ENCODE measurements around the gene IL33. TPM values are rescaled to one million over a fixed set of nuclear protein-coding genes. Genes with fewer than 3 reads are reported as not detected.

IL33 gene
- total RNA-seq, 1 experiment from 2014 or later: not detected

GRCh38 chr9:6186691-6187090, 28.9 kb upstream of the IL33 start:
- Histone ChIP-seq H3K79me2 (ENCODE audit: low read depth) (no peaks in the 10 kb centered on the region), H3F3A (ENCODE audit: insufficient read depth, low read depth) (no peaks in the 10 kb centered on the region; the same call in 1 of the 2 replicates), H3K36me3 (ENCODE audit: low read depth) (no peaks in the 10 kb centered on the region), H4K20me1 (ENCODE audit: insufficient read depth) (no peaks in the 10 kb centered on the region), H3K9me3 (ENCODE audit: insufficient read depth, low read depth) (no peaks in the 10 kb centered on the region), H3K27me3 (ENCODE audit: insufficient read depth, low read depth) (no peaks in the 10 kb centered on the region), H3K27ac (no peak overlapping the region), H3K4me3 (no peak overlapping the region), H3K4me1 (replicated peaks; ENCODE audit: insufficient read depth) (no peaks in the 10 kb centered on the region), H2AFZ (no peak overlapping the region), H3K9me2 (ENCODE audit: insufficient read depth) (no peaks in the 10 kb centered on the region), H3K4me2 (no peak overlapping the region)
- no peak for DNase-seq
- BruUV-seq (replicated peaks): no TSS peak
- CTCF ChIA-PET: no interaction called here
- TF ChIP-seq CTCF (conservative IDR thresholded peaks at IDR 0.05) (no peak), EZH2 (IDR thresholded peaks at IDR 0.05; ENCODE audit: low read depth) (no peak)
- intact Hi-C loops (cut with micrococcal nuclease; ENCODE audit: unreplicated experiment): no loop called here
- POLR2A ChIA-PET (ENCODE audit: unreplicated experiment): no interaction called here

GRCh38 chr9:6187272-6187671, 28.3 kb upstream of the IL33 start:
- H3K4me3 ChIP-seq: no peak overlapping the region
- H3K27ac ChIP-seq: no peak overlapping the region
- H3K9me2 ChIP-seq (ENCODE audit: insufficient read depth): no peaks in the 10 kb centered on the region
- ChIA-PET CTCF (no interaction called here), POLR2A (ENCODE audit: unreplicated experiment) (no interaction called here)
- H3K4me1 ChIP-seq (replicated peaks; ENCODE audit: insufficient read depth): no peaks in the 10 kb centered on the region
- H3K27me3 ChIP-seq (ENCODE audit: insufficient read depth, low read depth): no peaks in the 10 kb centered on the region
- H3K4me2 ChIP-seq: no peak overlapping the region
- TF ChIP-seq EZH2 (IDR thresholded peaks at IDR 0.05; ENCODE audit: low read depth): no peak
- TF ChIP-seq CTCF (conservative IDR thresholded peaks at IDR 0.05): no peak
- no peaks in the 10 kb centered on the region for H3K9me3 ChIP-seq (ENCODE audit: insufficient read depth, low read depth)
- no TSS peak for BruUV-seq (replicated peaks)
- intact Hi-C loops (cut with micrococcal nuclease; ENCODE audit: unreplicated experiment): no loop called here
- no peaks in the 10 kb centered on the region; the same call in 1 of the 2 replicates for H3F3A ChIP-seq (ENCODE audit: insufficient read depth, low read depth)
- H3K79me2 ChIP-seq (ENCODE audit: low read depth): no peaks in the 10 kb centered on the region
- H3K36me3 ChIP-seq (ENCODE audit: low read depth): no peaks in the 10 kb centered on the region
- H4K20me1 ChIP-seq (ENCODE audit: insufficient read depth): no peaks in the 10 kb centered on the region
- no peak for DNase-seq
- no peak overlapping the region for H2AFZ ChIP-seq

- no peaks in the 10 kb centered on the region for H4K20me1 ChIP-seq (ENCODE audit: insufficient read depth)
- H3K9me2 ChIP-seq (ENCODE audit: insufficient read depth): no peaks in the 10 kb centered on the region
- no peak overlapping the region for H3K4me3 ChIP-seq
- no peaks in the 10 kb centered on the region for H3K9me3 ChIP-seq (ENCODE audit: insufficient read depth, low read depth)
- H3K27me3 ChIP-seq (ENCODE audit: insufficient read depth, low read depth): no peaks in the 10 kb centered on the region
- no peaks in the 10 kb centered on the region for H3K4me1 ChIP-seq (replicated peaks; ENCODE audit: insufficient read depth)
- no peak overlapping the region for H2AFZ ChIP-seq
- no peak overlapping the region for H3K4me2 ChIP-seq
- no peak for TF ChIP-seq CTCF (conservative IDR thresholded peaks at IDR 0.05)
- no peak for TF ChIP-seq EZH2 (IDR thresholded peaks at IDR 0.05; ENCODE audit: low read depth)
- no peaks in the 10 kb centered on the region for H3K79me2 ChIP-seq (ENCODE audit: low read depth)
- no peak for DNase-seq
- H3F3A ChIP-seq (ENCODE audit: insufficient read depth, low read depth): no peaks in the 10 kb centered on the region; the same call in 1 of the 2 replicates
- no peak overlapping the region for H3K27ac ChIP-seq
- intact Hi-C loops (cut with micrococcal nuclease; ENCODE audit: unreplicated experiment): no loop called here
- no TSS peak for BruUV-seq (replicated peaks)
- POLR2A ChIA-PET (ENCODE audit: unreplicated experiment): no interaction called here
- H3K36me3 ChIP-seq (ENCODE audit: low read depth): no peaks in the 10 kb centered on the region
- CTCF ChIA-PET: no interaction called here
Measured at GRCh38 chr9:6188466-6188865, 27.1 kb upstream of the IL33 start.

Data from PC-9 (cell line).